ENCODE data around the gene TRIP12.
A peak's percentile ranks its signal among the peaks of the same experiment; 100 is the strongest.
"Not testable (repeated sequence)": the region's sequence is repeated elsewhere in the genome, so short reads cannot be mapped to it uniquely, and the experiment has no call there.

The TRIP12 gene

GRCh38 chr2:229874647-229875046 lies 47.2 kb downstream of the TRIP12 start:
- DNase-seq (ENCODE audit: low read depth): no peak

GRCh38 chr2:229873123-229873581 lies 48.7 kb downstream of the TRIP12 start:
- DNase-seq (ENCODE audit: low read depth): no peak

GRCh38 chr2:229870903-229871656 lies 50.7 kb downstream of the TRIP12 start:
- no peak for DNase-seq (ENCODE audit: low read depth)

- DNase-seq (ENCODE audit: low read depth): no peak
These were observed 52.6 kb downstream of the TRIP12 start for GRCh38 chr2:229869226-229869625.

GRCh38 chr2:229868794-229869193 lies 53.0 kb downstream of the TRIP12 start:
- no peak for DNase-seq (ENCODE audit: low read depth)

GRCh38 chr2:229865033-229865432 lies 56.8 kb downstream of the TRIP12 start:
- DNase-seq (ENCODE audit: low read depth): no peak

GRCh38 chr2:229861431-229861830 lies 60.4 kb downstream of the TRIP12 start:
- no peak for DNase-seq (ENCODE audit: low read depth)

- DNase-seq (ENCODE audit: low read depth): no peak
These were observed 61.5 kb downstream of the TRIP12 start for GRCh38 chr2:229860334-229860733.

GRCh38 chr2:229858351-229858750 lies 63.5 kb downstream of the TRIP12 start:
- no peak for DNase-seq (ENCODE audit: low read depth)

GRCh38 chr2:229857634-229858033 lies 64.2 kb downstream of the TRIP12 start:
- DNase-seq (ENCODE audit: low read depth): no peak

- DNase-seq (ENCODE audit: low read depth): no peak
These were observed 65.4 kb downstream of the TRIP12 start for GRCh38 chr2:229856413-229856812.

GRCh38 chr2:229855116-229855515 lies 66.7 kb downstream of the TRIP12 start:
- no peak for DNase-seq (ENCODE audit: low read depth)

GRCh38 chr2:229852565-229852964 lies 69.2 kb downstream of the TRIP12 start:
- DNase-seq (ENCODE audit: low read depth): peak; percentile 24

- DNase-seq (ENCODE audit: low read depth): no peak
These were observed 69.9 kb downstream of the TRIP12 start for GRCh38 chr2:229851870-229852269.

- DNase-seq (ENCODE audit: low read depth): not testable (repeated sequence)
These were observed 71.2 kb downstream of the TRIP12 start for GRCh38 chr2:229850355-229851275.

- no peak for DNase-seq (ENCODE audit: low read depth)
These were observed 72.7 kb downstream of the TRIP12 start for GRCh38 chr2:229849073-229849472.

- no peak for DNase-seq (ENCODE audit: low read depth)
These were observed 78.2 kb downstream of the TRIP12 start for GRCh38 chr2:229843613-229844012.

- no peak for DNase-seq (ENCODE audit: low read depth)
These were observed 83.1 kb downstream of the TRIP12 start for GRCh38 chr2:229838729-229839128.

GRCh38 chr2:229836847-229837246 lies 85.0 kb downstream of the TRIP12 start:
- no peak for DNase-seq (ENCODE audit: low read depth)

GRCh38 chr2:229835596-229836283 lies 86.1 kb downstream of the TRIP12 start:
- no peak for DNase-seq (ENCODE audit: low read depth)

- DNase-seq (ENCODE audit: low read depth): not testable (repeated sequence)
These were observed 87.4 kb downstream of the TRIP12 start for GRCh38 chr2:229834368-229834767.

- no peak for DNase-seq (ENCODE audit: low read depth)
These were observed 89.3 kb downstream of the TRIP12 start for GRCh38 chr2:229832510-229832898.
